Activated CD4-positive, alpha-beta T cell treated with anti-CD3 and anti-CD28 coated beads, Interleukin-2, amount 10 ng/mL, durations not matched to agents 7 days and 5 days (primary cell): Measurements from ENCODE around the gene CHST11. TPM values are rescaled to one million over a fixed set of nuclear protein-coding genes. Genes with fewer than 3 reads are reported as not detected.

Source experiments
- CTCF ChIA-PET: fragments of 350-600 bp; sonication (Branson Sonifier 250); formaldehyde crosslinking; loops from one replicate; lab custom pipeline; 2021; ENCODE audit warnings: antibody characterized with exemption; lab: Charles Lee
- POLR2A ChIA-PET: fragments of 350-600 bp; sonication (Branson Sonifier 250); formaldehyde crosslinking; loops from one replicate; lab custom pipeline; 2021; ENCODE audit warnings: antibody characterized with exemption; lab: Charles Lee
- DNase-seq: peaks from one replicate; pipeline ENCODE4 v3.0.0-alpha.2; 2020
- H3K27ac Mint-ChIP-seq: one replicate; pipeline ENCODE4 v1.8.0; 2021; ENCODE audit warnings: mild to moderate bottlenecking, moderate library complexity, mixed read lengths
- H3K27me3 Mint-ChIP-seq: one replicate; pipeline ENCODE4 v1.8.0; 2021; ENCODE audit warnings: mixed read lengths
- H3K36me3 Mint-ChIP-seq: one replicate; pipeline ENCODE4 v1.8.0; 2021; ENCODE audit warnings: low read depth, mixed read lengths
- H3K4me1 Mint-ChIP-seq: one replicate; pipeline ENCODE4 v1.8.0; 2021; ENCODE audit warnings: mixed read lengths
- H3K4me3 Mint-ChIP-seq: one replicate; pipeline ENCODE4 v1.8.0; 2021; ENCODE audit warnings: mild to moderate bottlenecking, moderate library complexity, mixed read lengths
- H3K9me3 Mint-ChIP-seq: one replicate; pipeline ENCODE4 v1.8.0; 2021; ENCODE audit warnings: mixed read lengths
- total RNA-seq, 2 experiments: library from RNA; stranded (reverse); gene quantifications; one replicate each; pipeline ENCODE4 v1.2.3, GENCODE V29; 2021

Gene CHST11
- total RNA-seq, 2 experiments from 2014 or later, result 56.4 to 56.6 TPM

GRCh38 chr12:104751120-104751519 is 294.4 kb downstream of the CHST11 start:
- POLR2A ChIA-PET, result no interaction called here
- Mint-ChIP-seq H3K9me3 (peaks cover 2% of the 10 kb centered on the region), H3K4me3 (no peak overlapping the region), H3K27ac (no peak overlapping the region), H3K27me3 (no peaks in the 10 kb centered on the region), H3K4me1 (peaks cover 44% of the 10 kb centered on the region), H3K36me3 (peaks cover 15% of the 10 kb centered on the region)
- CTCF ChIA-PET, result no interaction called here
- no peak for DNase-seq

GRCh38 chr12:104751594-104751993 is 294.8 kb downstream of the CHST11 start:
- H3K4me3 Mint-ChIP-seq, result no peak overlapping the region
- DNase-seq, result no peak
- H3K4me1 Mint-ChIP-seq, result peaks cover 39% of the 10 kb centered on the region
- H3K9me3 Mint-ChIP-seq, result peaks cover 2% of the 10 kb centered on the region
- no peaks in the 10 kb centered on the region for H3K27me3 Mint-ChIP-seq
- no peak overlapping the region for H3K27ac Mint-ChIP-seq
- peaks cover 17% of the 10 kb centered on the region for H3K36me3 Mint-ChIP-seq
- ChIA-PET POLR2A (no interaction called here), CTCF (no interaction called here)

- no peak for DNase-seq
- ChIA-PET CTCF (no interaction called here), POLR2A (no interaction called here)
- H3K27me3 Mint-ChIP-seq, result no peaks in the 10 kb centered on the region
- peaks cover 21% of the 10 kb centered on the region for H3K36me3 Mint-ChIP-seq
- peaks cover 35% of the 10 kb centered on the region for H3K4me1 Mint-ChIP-seq
- H3K9me3 Mint-ChIP-seq, result peaks cover 2% of the 10 kb centered on the region
- H3K4me3 Mint-ChIP-seq, result no peak overlapping the region
- H3K27ac Mint-ChIP-seq, result no peak overlapping the region
Measured at GRCh38 chr12:104752016-104752415, 295.3 kb downstream of the CHST11 start.

GRCh38 chr12:104752881-104753280 is 296.1 kb downstream of the CHST11 start:
- ChIA-PET POLR2A (no interaction called here), CTCF (no interaction called here)

GRCh38 chr12:104756901-104757300 is 300.2 kb downstream of the CHST11 start:
- H3K9me3 Mint-ChIP-seq, result peaks cover 2% of the 10 kb centered on the region
- peaks cover 4% of the 10 kb centered on the region for H3K4me1 Mint-ChIP-seq
- CTCF ChIA-PET, result interaction anchor here (1.4 kb wide), 1 partner anchor 10 kb away, joined by 5 read pairs; no protein-coding TSS in a partner anchor
- POLR2A ChIA-PET, result no interaction called here
- no peak overlapping the region for H3K27ac Mint-ChIP-seq
- no peak for DNase-seq
- no peak overlapping the region for H3K4me3 Mint-ChIP-seq
- H3K36me3 Mint-ChIP-seq, result peaks cover 40% of the 10 kb centered on the region
- no peaks in the 10 kb centered on the region for H3K27me3 Mint-ChIP-seq

More at GRCh38 chr12:104752881-104753280, 296.1 kb downstream of the CHST11 start:
- DNase-seq, result no peak
- Mint-ChIP-seq H3K4me1 (peaks cover 27% of the 10 kb centered on the region), H3K36me3 (peaks cover 28% of the 10 kb centered on the region), H3K27me3 (no peaks in the 10 kb centered on the region), H3K4me3 (no peak overlapping the region), H3K27ac (no peak overlapping the region), H3K9me3 (peaks cover 2% of the 10 kb centered on the region)

GRCh38 chr12:104758771-104759170 is 302.0 kb downstream of the CHST11 start:
- H3K36me3 Mint-ChIP-seq, result peaks cover 34% of the 10 kb centered on the region

GRCh38 chr12:104761091-104761490 is 304.3 kb downstream of the CHST11 start:
- Mint-ChIP-seq H3K27ac (no peak overlapping the region), H3K9me3 (no peaks in the 10 kb centered on the region), H3K27me3 (no peaks in the 10 kb centered on the region), H3K4me1 (peaks cover 30% of the 10 kb centered on the region), H3K4me3 (no peak overlapping the region), H3K36me3 (peaks cover 31% of the 10 kb centered on the region)
- ChIA-PET CTCF (interaction anchor here (0.5 to 1.4 kb wide), 3 partner anchors 214 to 802 kb away, joined by 3 to 4 read pairs (median 4); no protein-coding TSS in a partner anchor), POLR2A (no interaction called here)
- DNase-seq, result no peak

More at GRCh38 chr12:104758771-104759170, 302.0 kb downstream of the CHST11 start:
- no peak overlapping the region for H3K4me3 Mint-ChIP-seq
- ChIA-PET CTCF (no interaction called here), POLR2A (no interaction called here)
- no peak for DNase-seq
- H3K27me3 Mint-ChIP-seq, result no peaks in the 10 kb centered on the region
- H3K27ac Mint-ChIP-seq, result no peak overlapping the region
- peaks cover 2% of the 10 kb centered on the region for H3K9me3 Mint-ChIP-seq
- H3K4me1 Mint-ChIP-seq, result peaks cover 15% of the 10 kb centered on the region

- Mint-ChIP-seq H3K4me1 (peaks cover 30% of the 10 kb centered on the region), H3K9me3 (peaks cover 2% of the 10 kb centered on the region), H3K27me3 (no peaks in the 10 kb centered on the region), H3K36me3 (peaks cover 31% of the 10 kb centered on the region), H3K27ac (no peak overlapping the region), H3K4me3 (no peak overlapping the region)
- ChIA-PET POLR2A (no interaction called here), CTCF (interaction anchor here (0.5 to 1.4 kb wide), 3 partner anchors 213 to 802 kb away, joined by 3 to 4 read pairs (median 4); no protein-coding TSS in a partner anchor)
- no peak for DNase-seq
Measured at GRCh38 chr12:104761611-104762010, 304.9 kb downstream of the CHST11 start.

- Mint-ChIP-seq H3K27me3 (no peaks in the 10 kb centered on the region), H3K36me3 (peaks cover 17% of the 10 kb centered on the region), H3K4me1 (peaks cover 30% of the 10 kb centered on the region), H3K27ac (no peak overlapping the region), H3K4me3 (no peak overlapping the region), H3K9me3 (peaks cover 2% of the 10 kb centered on the region)
- CTCF ChIA-PET, result interaction anchor here (0.6 to 1.9 kb wide), 9 partner anchors 8 to 1037 kb away, joined by 3 to 6 read pairs (median 3); no protein-coding TSS in a partner anchor
- DNase-seq, result no peak
- POLR2A ChIA-PET, result no interaction called here
Measured at GRCh38 chr12:104763168-104763805, 306.5 kb downstream of the CHST11 start.

GRCh38 chr12:104764225-104765091 is 307.7 kb downstream of the CHST11 start:
- H3K4me3 Mint-ChIP-seq, result no peak overlapping the region
- H3K27me3 Mint-ChIP-seq, result no peaks in the 10 kb centered on the region
- no peak for DNase-seq
- POLR2A ChIA-PET, result interaction anchor here (1.1 kb wide), 1 partner anchor 106 kb away, joined by 3 read pairs; no protein-coding TSS in a partner anchor
- H3K9me3 Mint-ChIP-seq, result peaks cover 2% of the 10 kb centered on the region
- H3K27ac Mint-ChIP-seq, result peak overlapping the region; percentile 51
- H3K36me3 Mint-ChIP-seq, result peaks cover 10% of the 10 kb centered on the region
- H3K4me1 Mint-ChIP-seq, result peaks cover 30% of the 10 kb centered on the region
- CTCF ChIA-PET, result interaction anchor here (0.7 to 1.9 kb wide), 5 partner anchors 9 to 313 kb away, joined by 3 to 6 read pairs (median 3); no protein-coding TSS in a partner anchor

- Mint-ChIP-seq H3K4me1 (peaks cover 25% of the 10 kb centered on the region), H3K27me3 (peaks cover 3% of the 10 kb centered on the region), H3K36me3 (peaks cover 7% of the 10 kb centered on the region), H3K9me3 (peaks cover 2% of the 10 kb centered on the region), H3K4me3 (no peak overlapping the region), H3K27ac (no peak overlapping the region)
- DNase-seq, result no peak
- POLR2A ChIA-PET, result no interaction called here
- CTCF ChIA-PET, result interaction anchor here (1.2 to 1.4 kb wide), 2 partner anchors 23 kb away, joined by 3 to 4 read pairs; no protein-coding TSS in a partner anchor
Measured at GRCh38 chr12:104767261-104767660, 310.5 kb downstream of the CHST11 start.

- peaks cover 21% of the 10 kb centered on the region for H3K4me1 Mint-ChIP-seq
- ChIA-PET CTCF (interaction anchor here (1.2 to 1.4 kb wide), 2 partner anchors 22 to 190 kb away, joined by 3 read pairs; partner anchors contain the start of gene SLC41A2), POLR2A (no interaction called here)
- H3K36me3 Mint-ChIP-seq, result peaks cover 12% of the 10 kb centered on the region
- peaks cover 8% of the 10 kb centered on the region for H3K9me3 Mint-ChIP-seq
- no peak overlapping the region for H3K27ac Mint-ChIP-seq
- DNase-seq, result no peak
- H3K4me3 Mint-ChIP-seq, result no peak overlapping the region
- H3K27me3 Mint-ChIP-seq, result peaks cover 7% of the 10 kb centered on the region
Measured at GRCh38 chr12:104768033-104768432, 311.3 kb downstream of the CHST11 start.
